ENCODE measurements around the gene RNF207.

The RNF207 gene

DNA sequence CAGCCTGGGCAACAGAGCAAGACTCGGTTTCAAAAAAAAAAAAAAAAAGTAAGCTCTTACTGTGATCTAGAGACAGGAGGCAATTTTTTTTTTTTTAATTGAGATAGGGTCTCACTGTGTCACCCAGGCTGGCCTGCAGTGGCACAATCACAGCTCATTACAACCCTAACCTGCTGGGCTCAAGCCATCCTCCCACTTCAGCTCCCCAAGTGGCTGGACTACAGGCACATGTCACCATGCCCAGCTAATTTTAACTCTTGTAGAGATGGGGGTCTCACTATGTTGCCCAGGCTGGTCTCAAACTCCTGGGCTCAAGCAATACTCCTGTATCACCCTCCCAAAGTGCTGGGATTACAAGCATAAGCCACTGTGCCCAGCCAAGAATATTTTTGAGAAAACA, 14.0 kb upstream of the RNF207 start:
- peaks cover 40% of the 10 kb centered on the region for H4K20me1 ChIP-seq (ENCODE audit: insufficient read depth)
- H3K79me2 ChIP-seq (ENCODE audit: insufficient read depth, low read depth): peaks cover 93% of the 10 kb centered on the region
- H3K9ac ChIP-seq: no peak overlapping the region
- H3K36me3 ChIP-seq (ENCODE audit: insufficient read depth): peaks cover 52% of the 10 kb centered on the region; the same call in 1 of the 2 replicates
- no peaks in the 10 kb centered on the region for H3K27me3 ChIP-seq (ENCODE audit: insufficient read depth, low read depth)
- H3K4me3 ChIP-seq (IDR thresholded peaks at IDR 0.05; ENCODE audit: insufficient read depth, low read depth, low read length): no peak overlapping the region
- H3K27ac ChIP-seq: no peak overlapping the region
- H2AFZ ChIP-seq (ENCODE audit: low read depth): no peak overlapping the region
- peaks cover 7% of the 10 kb centered on the region for H3K4me1 ChIP-seq (ENCODE audit: low read depth, poor library complexity, severe bottlenecking)
- no peak overlapping the region for H3K4me2 ChIP-seq
- TF ChIP-seq, protein P1, sequence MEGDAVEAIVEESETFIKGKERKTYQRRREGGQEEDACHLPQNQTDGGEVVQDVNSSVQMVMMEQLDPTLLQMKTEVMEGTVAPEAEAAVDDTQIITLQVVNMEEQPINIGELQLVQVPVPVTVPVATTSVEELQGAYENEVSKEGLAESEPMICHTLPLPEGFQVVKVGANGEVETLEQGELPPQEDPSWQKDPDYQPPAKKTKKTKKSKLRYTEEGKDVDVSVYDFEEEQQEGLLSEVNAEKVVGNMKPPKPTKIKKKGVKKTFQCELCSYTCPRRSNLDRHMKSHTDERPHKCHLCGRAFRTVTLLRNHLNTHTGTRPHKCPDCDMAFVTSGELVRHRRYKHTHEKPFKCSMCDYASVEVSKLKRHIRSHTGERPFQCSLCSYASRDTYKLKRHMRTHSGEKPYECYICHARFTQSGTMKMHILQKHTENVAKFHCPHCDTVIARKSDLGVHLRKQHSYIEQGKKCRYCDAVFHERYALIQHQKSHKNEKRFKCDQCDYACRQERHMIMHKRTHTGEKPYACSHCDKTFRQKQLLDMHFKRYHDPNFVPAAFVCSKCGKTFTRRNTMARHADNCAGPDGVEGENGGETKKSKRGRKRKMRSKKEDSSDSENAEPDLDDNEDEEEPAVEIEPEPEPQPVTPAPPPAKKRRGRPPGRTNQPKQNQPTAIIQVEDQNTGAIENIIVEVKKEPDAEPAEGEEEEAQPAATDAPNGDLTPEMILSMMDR (conservative IDR thresholded peaks at IDR 0.05; ENCODE audit: low read depth, low read length): no peak

DNA sequence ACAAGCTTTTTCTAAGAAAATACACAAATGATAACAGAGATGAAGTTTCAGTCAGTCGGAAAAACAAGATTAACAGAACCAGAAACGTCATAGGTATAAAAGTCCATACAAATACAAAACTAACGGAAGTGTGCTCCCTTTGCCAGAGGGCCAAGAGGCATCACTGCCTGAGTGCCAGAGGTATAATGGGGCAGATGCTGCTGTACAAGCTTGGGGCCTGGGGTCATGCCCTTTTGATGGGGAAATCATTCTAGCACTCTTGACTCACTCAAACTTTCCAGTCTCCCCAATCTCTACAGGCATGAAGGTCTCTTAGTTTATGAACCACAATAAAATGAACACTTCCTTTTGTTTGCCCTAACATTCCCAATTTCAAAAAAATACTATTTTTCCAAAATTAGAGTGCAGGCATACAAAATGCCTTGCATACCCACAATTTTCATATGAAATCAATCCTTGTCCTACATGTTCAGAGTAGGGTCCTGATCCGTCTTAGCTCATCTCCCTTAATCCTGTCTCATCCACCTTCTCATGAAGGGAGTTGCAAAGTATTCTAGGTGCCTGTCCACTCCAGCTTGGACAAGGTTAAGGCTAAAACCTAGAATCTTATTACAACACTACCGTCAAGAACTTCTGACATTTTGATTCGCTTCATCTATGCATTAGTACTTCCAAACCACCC, 8.0 kb upstream of the RNF207 start:
- Histone ChIP-seq H3K27ac (peak overlapping the region; percentile 76; the same call in 1 of the 2 replicates), H3K27me3 (ENCODE audit: insufficient read depth, low read depth) (no peaks in the 10 kb centered on the region), H3K4me2 (peak overlapping the region; percentile 93), H3K9ac (peak overlapping the region; percentile 96; the same call in 1 of the 2 replicates), H3K36me3 (ENCODE audit: insufficient read depth) (peaks cover 30% of the 10 kb centered on the region; the same call in 1 of the 2 replicates), H3K79me2 (ENCODE audit: insufficient read depth, low read depth) (peaks cover 65% of the 10 kb centered on the region), H4K20me1 (ENCODE audit: insufficient read depth) (peaks cover 15% of the 10 kb centered on the region; the same call in 1 of the 2 replicates), H3K4me3 (IDR thresholded peaks at IDR 0.05; ENCODE audit: insufficient read depth, low read depth, low read length) (peak overlapping the region; percentile 98), H2AFZ (ENCODE audit: low read depth) (no peak overlapping the region), H3K4me1 (ENCODE audit: low read depth, poor library complexity, severe bottlenecking) (peaks cover 31% of the 10 kb centered on the region)
- TF ChIP-seq, protein P1 (conservative IDR thresholded peaks at IDR 0.05; ENCODE audit: low read depth, low read length): no peak

DNA sequence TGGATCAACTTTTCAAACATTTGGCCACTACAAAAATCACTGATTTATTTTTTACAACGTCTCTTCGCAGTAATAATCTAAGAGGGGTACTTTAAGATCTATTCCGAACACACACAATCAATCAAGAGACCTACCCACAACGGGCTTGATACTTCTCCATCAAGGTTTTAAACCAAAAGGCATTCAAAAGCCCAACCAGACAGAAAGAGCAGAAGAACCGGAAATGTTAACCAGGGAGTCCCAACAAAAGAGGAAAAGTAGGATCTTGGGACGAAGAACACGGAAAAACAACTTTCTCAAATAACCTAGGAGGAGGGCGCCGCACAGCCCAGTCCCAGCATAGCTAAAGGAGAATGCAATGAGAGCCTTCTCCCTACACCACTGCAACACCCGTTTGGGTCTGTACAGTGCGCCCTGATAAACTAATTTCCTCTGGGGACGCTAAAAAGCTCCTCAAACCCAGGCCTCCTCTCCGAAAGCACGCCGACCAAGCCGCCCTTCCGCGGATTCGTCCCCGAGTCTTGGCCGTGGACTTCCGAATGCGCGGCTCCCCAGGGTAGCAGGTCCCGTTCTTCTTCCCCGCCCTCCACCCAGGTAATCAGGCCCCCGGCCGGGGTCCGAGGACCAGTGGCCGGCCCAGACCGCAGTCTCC, 7.1 kb upstream of the RNF207 start:
- Histone ChIP-seq H3K27ac (peak overlapping the region; percentile 76), H4K20me1 (ENCODE audit: insufficient read depth) (peaks cover 11% of the 10 kb centered on the region; the same call in 1 of the 2 replicates), H3K4me1 (ENCODE audit: low read depth, poor library complexity, severe bottlenecking) (peaks cover 31% of the 10 kb centered on the region), H3K27me3 (ENCODE audit: insufficient read depth, low read depth) (no peaks in the 10 kb centered on the region), H3K4me3 (IDR thresholded peaks at IDR 0.05; ENCODE audit: insufficient read depth, low read depth, low read length) (peak overlapping the region; percentile 98), H3K9ac (peak overlapping the region; percentile 96), H3K36me3 (ENCODE audit: insufficient read depth) (peaks cover 21% of the 10 kb centered on the region; the same call in 1 of the 2 replicates), H3K79me2 (ENCODE audit: insufficient read depth, low read depth) (peaks cover 56% of the 10 kb centered on the region), H2AFZ (ENCODE audit: low read depth) (peak overlapping the region; percentile 45; the same call in 1 of the 2 replicates), H3K4me2 (peak overlapping the region; percentile 93)
- TF ChIP-seq, protein P1 (conservative IDR thresholded peaks at IDR 0.05; ENCODE audit: low read depth, low read length): no peak

DNA sequence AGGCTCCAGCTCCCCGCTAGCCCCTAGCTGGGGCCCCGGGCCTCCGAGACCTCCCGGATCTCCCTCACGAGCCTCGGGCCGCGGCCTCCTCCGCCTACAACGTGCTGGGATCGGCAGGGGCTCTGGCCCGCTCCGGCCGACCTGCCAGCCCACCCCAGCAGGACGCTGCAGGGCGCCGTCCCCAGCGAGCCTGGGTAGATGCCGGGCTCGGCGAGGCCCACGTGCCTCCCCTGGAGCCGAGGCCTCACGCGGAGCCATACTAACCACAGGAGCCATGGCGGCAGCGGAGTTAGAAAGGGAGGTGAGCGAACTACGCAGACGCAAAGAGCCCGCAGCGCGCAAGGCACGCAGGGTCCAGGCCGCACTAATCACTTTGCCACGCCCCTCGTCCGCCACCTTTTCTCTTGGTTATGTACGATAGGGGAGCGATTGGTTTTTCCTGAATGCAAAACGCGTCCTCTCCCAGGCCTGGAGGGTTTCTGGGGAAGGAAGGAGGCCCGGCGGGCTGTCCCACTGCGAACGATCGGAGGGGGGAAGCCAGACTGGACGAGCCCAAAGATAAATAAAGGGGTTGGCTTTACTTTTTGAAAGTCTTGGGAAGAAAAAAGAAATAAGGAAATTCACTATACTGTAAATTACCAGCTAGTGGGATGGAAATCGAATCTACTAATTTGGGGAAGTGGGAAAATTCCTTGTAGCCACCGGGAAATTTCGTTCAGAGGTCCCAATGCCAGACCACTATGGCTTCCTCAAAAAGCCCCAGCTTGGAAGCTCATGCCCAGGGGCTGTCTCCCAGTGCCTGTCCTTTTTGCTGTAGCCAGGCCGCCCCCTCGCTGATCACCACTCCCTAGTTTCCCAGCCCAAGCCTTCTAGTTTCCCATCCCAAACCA, 6.4 kb upstream of the RNF207 start, which contains the start of gene RPL22:
RPL22 (minus strand) TSS at position 298 of the 890 bp plus-strand sequence; CDS start at position 276, 22 bp downstream.
- H3K9ac ChIP-seq: peak within 1 kb of the TSS; percentile 96
- TF ChIP-seq, protein P1 (conservative IDR thresholded peaks at IDR 0.05; ENCODE audit: low read depth, low read length): no peak
- peaks cover 49% of the 10 kb centered on the region for H3K79me2 ChIP-seq (ENCODE audit: insufficient read depth, low read depth)
- peaks cover 13% of the 10 kb centered on the region; the same call in 1 of the 2 replicates for H3K36me3 ChIP-seq (ENCODE audit: insufficient read depth)
- H2AFZ ChIP-seq (ENCODE audit: low read depth): peak within 1 kb of the TSS; percentile 69
- H3K4me2 ChIP-seq: peak within 1 kb of the TSS; percentile 93
- H3K27ac ChIP-seq: peak within 1 kb of the TSS; percentile 76
- peaks cover 11% of the 10 kb centered on the region; the same call in 1 of the 2 replicates for H4K20me1 ChIP-seq (ENCODE audit: insufficient read depth)
- no peaks in the 10 kb centered on the region for H3K27me3 ChIP-seq (ENCODE audit: insufficient read depth, low read depth)
- peaks cover 31% of the 10 kb centered on the region for H3K4me1 ChIP-seq (ENCODE audit: low read depth, poor library complexity, severe bottlenecking)
- H3K4me3 ChIP-seq (IDR thresholded peaks at IDR 0.05; ENCODE audit: insufficient read depth, low read depth, low read length): peak within 1 kb of the TSS; percentile 98
